Measurements from ENCODE around the gene RNF157.

DNA sequence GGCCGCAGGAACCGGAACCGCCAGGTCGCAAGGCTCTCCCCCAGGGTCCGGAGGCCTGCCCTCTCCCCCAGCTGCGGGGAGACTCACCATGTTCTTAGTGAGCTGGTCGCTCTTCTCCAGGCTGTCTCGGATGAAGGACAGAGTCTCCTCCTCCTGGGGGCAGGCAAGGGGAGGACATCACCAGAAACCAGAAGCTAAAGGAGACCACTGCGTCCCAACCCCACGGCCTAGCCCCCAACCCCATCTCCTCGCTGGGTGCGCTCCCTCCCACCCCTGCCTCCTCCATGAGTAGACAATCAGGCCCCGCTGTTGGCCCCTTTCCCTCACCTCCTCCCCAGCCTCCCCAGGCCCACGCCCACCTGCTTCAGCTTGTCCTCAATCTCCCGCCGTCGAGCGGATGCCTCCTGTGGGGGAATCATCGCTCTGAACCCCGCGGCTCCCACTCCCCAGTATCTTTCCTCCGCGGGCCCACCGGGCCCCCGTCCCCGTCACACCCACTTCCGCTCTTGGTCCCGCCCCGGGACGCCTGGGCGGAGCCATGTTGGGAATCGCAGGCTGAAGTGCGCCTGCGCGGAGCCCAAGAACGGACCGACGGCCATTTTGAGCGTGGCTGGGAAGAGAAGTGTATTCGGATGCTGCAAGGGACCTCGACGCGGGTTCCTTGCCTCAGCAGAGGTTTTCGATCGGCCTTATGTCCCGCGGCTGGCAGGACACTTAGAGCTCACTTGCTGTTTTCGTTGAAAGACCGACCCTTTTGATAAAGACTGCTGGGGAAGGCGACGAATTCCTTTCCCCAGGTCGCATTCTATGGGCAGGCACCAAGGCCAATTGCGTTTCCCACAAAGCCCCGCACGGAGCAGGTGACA lies 136.8 kb downstream of the RNF157 start, which contains the start of gene EXOC7:
- TF ChIP-seq POLR2A (IDR thresholded peaks at IDR 0.05), result peak in 1 of 2 donors; percentile 57
- TF ChIP-seq, protein P1, sequence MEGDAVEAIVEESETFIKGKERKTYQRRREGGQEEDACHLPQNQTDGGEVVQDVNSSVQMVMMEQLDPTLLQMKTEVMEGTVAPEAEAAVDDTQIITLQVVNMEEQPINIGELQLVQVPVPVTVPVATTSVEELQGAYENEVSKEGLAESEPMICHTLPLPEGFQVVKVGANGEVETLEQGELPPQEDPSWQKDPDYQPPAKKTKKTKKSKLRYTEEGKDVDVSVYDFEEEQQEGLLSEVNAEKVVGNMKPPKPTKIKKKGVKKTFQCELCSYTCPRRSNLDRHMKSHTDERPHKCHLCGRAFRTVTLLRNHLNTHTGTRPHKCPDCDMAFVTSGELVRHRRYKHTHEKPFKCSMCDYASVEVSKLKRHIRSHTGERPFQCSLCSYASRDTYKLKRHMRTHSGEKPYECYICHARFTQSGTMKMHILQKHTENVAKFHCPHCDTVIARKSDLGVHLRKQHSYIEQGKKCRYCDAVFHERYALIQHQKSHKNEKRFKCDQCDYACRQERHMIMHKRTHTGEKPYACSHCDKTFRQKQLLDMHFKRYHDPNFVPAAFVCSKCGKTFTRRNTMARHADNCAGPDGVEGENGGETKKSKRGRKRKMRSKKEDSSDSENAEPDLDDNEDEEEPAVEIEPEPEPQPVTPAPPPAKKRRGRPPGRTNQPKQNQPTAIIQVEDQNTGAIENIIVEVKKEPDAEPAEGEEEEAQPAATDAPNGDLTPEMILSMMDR (IDR thresholded peaks at IDR 0.05), result peak in 2 of 12 donors; percentile 3 to 12

Measured in heart left ventricle (tissue), 13 donors.